Stimulated activated CD8-positive, alpha-beta memory T cell treated with anti-CD3 and anti-CD28 coated beads, Interleukin-15, amount 100 ng/mL, for 4 hours (primary cell): ENCODE results near the gene SART1.
"Not testable (repeated sequence)": the region's sequence is repeated elsewhere in the genome, so short reads cannot be mapped to it uniquely, and the experiment has no call there.

Experiments
- DNase-seq, 2 donors: peaks; one replicate each; pipeline ENCODE4 v3.0.0-alpha.2; 2020; ENCODE audit warnings: low read depth in 2 of 2

Gene SART1

GRCh38 chr11:65934014-65934413 is 27.5 kb upstream of the SART1 start:
- DNase-seq, result no peak

GRCh38 chr11:65937766-65938165 is 23.8 kb upstream of the SART1 start:
- DNase-seq, result no peak

- no peak for DNase-seq
Observed at GRCh38 chr11:65941720-65942310, 19.7 kb upstream of the SART1 start.

- no peak for DNase-seq
Observed at GRCh38 chr11:65942531-65942930, 19.0 kb upstream of the SART1 start.

- DNase-seq, result no peak
Observed at GRCh38 chr11:65944191-65944590, 17.3 kb upstream of the SART1 start.

- no peak for DNase-seq
Observed at GRCh38 chr11:65944767-65945166, 16.8 kb upstream of the SART1 start.

GRCh38 chr11:65945430-65945911 is 16.1 kb upstream of the SART1 start, which contains the start of gene TSGA10IP:
TSS of gene TSGA10IP (plus strand) at chr11:65945480. CDS start at chr11:65945676, 196 bp downstream.
- no peak for DNase-seq

- no peak for DNase-seq
Observed at GRCh38 chr11:65945941-65946558, 15.5 kb upstream of the SART1 start.

GRCh38 chr11:65946655-65947054 is 14.9 kb upstream of the SART1 start:
- no peak for DNase-seq

- no peak for DNase-seq
Observed at GRCh38 chr11:65947133-65947532, 14.4 kb upstream of the SART1 start.

- DNase-seq, result no peak
Observed at GRCh38 chr11:65947603-65948125, 13.9 kb upstream of the SART1 start.

- DNase-seq, result not testable (repeated sequence)
Observed at GRCh38 chr11:65950711-65951110, 10.8 kb upstream of the SART1 start.

- DNase-seq, result not testable (repeated sequence)
Observed at GRCh38 chr11:65951641-65952040, 9.9 kb upstream of the SART1 start.

GRCh38 chr11:65952052-65952521 is 9.4 kb upstream of the SART1 start:
- no peak for DNase-seq

- DNase-seq, result no peak
Observed at GRCh38 chr11:65953471-65953870, 8.1 kb upstream of the SART1 start.

GRCh38 chr11:65954771-65955170 is 6.8 kb upstream of the SART1 start:
- DNase-seq, result no peak

- DNase-seq, result no peak
Observed at GRCh38 chr11:65958291-65958690, 3.2 kb upstream of the SART1 start.

GRCh38 chr11:65958774-65959420 is 2.6 kb upstream of the SART1 start:
- DNase-seq, result no peak

- no peak for DNase-seq
Observed at GRCh38 chr11:65960824-65961266, 689 bp upstream of the SART1 start.

GRCh38 chr11:65962141-65962564 is 619 bp downstream of the SART1 start:
- DNase-seq, result no peak

- no peak for DNase-seq
Observed at GRCh38 chr11:65964906-65965305, 3.4 kb downstream of the SART1 start.

- no peak for DNase-seq
Observed at GRCh38 chr11:65965986-65966762, 4.6 kb downstream of the SART1 start.
